ENCODE data around the gene ERG.
A peak's percentile ranks its signal among the peaks of the same experiment; 100 is the strongest.

ERG gene

DNA sequence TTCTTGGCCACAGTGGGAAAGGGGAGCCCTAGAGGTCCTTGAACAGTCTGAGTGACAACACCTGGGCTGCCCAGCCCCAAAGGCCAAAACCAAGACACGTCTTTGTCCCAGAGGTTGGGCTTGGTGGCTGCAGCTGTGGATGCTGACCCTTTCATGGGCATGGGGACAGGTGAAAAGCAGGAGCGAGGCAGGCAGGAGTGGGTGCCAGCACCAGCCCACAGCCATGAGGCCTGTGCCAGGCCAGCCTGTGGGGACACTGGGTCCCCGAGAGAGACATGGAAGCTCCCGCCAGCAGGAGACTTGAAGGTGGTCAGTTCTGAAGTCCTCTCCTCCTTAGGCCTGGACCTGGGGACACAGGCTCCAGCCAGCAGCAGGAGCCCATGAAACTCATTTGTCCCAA is 142.9 kb downstream of the ERG start:
- no peak for DNase-seq

DNA sequence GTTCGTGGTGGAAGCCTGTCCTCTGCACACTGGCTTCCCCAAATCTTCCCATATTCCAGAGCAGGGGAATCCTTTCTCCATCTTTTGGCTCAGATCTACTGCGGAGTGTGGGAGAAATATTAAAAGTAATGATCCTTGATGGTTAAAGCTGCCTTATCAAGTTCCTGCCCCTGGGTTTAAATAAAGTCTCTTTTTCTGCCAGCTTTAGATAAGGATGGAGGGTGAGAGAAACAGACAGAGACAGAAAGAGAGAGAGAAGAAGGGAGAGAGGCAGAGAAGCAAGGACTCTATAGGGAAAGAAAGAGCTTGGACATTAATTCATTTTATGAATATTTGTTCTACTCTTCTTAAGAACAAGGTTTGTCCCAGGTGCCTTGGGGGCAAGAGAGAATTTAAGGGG is 143.5 kb downstream of the ERG start:
- DNase-seq = no peak

DNA sequence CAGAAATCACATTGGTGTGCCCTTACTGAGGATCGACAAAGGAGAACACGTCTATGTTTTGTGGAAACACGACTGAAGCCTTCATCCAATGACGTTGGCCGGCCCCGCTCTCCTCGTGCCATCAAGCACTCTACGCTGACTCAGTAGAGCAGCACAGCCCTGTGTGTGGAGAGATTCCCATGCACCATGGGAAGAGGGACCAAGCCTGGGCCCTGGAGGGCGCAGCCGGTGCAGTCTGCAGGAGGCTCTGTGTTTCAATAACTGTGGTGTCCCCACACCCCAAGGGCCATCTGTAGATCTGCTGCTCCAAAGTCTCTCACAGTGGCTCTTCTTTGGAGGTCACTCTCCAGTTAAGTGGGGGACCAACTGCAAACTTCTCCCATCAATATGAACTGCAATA is 144.0 kb downstream of the ERG start:
- no peak for DNase-seq

DNA sequence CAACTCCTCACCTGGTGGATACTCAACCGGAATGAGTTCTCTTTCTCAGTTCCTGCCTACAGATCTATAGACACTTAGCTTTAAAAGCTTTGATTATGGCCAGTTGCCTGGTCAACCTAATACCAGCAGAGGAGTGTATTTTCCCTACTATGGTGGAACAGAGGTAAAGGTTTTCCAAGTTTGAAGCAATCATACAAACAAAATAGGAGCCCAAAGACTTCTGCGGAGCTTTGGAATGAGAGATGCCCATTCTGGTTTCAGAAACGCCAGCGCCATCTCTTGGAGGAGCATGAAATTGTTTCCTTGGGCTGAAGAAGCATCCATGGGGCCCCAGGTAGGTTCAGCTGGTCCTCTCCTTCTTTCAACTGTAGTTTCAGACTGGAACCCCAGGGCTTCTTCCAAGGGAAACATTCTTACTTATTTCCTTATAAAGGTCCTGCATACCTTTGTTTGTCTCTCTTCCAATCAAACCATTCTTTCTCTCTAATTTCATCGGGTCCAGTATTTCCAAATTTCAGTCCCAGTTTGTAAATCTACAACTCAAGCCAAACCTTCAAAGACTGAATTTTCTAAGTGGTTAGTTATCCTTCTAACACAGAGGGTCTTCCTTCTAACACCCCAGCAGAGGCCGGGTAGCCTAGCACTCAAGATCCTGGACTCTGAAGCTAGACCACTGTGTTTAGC is 145.6 kb downstream of the ERG start:
- DNase-seq = peak; percentile 28

DNA sequence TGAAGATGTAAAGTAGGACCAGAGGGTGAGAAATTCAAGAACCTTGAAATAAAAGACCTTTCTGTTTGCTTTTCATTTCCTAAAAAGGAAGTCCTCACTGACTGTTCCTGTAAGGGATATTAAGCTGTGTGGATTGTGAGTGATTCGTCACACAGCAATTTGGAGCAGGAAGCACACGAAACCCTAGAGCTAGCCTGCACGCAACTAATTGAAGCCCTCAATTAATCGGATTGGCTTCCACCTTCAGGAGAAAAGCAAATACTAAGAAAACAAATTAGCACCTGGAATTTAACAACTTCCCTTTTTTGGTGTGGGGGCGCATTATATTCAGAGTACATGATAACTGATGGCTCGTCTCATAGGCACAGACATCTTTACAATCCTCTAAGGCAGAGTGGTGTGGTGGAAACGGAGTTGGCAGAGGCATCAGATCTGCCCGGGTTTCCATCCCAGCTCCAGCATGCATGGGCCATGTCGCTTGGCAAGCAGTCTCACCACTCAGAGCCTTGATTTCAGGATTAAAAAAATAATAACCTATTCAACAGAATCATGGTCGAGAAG is 146.2 kb downstream of the ERG start:
- DNase-seq = peak; percentile 33

DNA sequence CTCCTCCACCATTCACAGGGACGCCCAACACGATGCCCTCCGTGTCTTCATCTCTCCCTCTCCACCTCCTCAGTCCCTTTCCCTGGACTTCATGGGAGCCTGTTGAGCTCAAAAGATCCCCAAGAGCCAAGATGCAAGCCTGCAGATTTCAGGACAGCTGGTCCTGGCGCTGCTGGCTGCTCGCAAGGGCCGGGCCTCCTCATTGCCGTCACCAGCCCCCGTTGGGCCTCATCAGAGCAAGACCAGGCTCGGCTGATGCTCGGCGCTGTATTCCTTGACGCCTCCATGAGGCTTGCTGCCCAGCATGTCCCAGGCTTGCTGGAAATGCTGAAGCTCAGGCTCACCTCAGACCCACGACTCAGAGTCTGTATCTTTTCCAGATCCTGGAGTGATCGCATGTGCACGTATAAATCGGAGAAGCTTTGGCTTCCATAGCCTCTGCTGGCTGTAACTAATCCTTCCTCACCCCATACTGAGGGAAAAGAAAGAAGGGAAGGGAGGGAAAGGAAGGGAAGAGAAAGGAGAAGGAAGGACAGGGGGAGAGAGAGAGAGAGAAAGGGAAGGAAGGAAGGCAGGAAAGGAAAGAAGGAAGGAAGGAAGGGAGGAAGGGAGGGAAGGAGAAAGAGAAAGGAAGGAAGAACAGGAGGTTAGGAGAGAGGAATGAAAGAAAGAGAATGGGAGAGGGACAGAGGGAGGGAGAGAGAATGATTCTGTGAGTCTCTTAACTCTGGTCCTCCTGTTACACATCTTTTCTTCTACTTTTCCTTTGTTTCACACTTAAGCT is 146.9 kb downstream of the ERG start:
- no peak for DNase-seq

DNA sequence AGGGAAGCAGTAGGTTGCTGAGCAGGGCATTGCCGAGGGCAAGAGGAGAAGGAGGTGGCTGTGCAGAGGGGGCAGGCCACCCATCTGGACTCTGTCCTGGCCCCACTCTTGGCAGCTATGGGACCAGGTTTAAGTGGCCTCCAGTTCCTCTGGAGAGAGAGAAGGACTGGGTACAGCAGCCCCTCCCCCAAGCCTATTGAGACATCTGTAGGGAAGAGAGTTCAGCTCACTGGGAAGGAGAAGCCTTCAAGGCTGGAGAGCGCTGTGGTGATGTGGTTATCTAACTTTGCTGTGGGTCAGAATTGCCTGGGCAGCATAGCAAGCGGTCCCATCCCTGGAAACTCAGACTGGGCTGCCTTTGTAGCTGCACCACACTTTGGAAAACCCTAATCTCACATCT is 147.6 kb downstream of the ERG start:
- no peak for DNase-seq

DNA sequence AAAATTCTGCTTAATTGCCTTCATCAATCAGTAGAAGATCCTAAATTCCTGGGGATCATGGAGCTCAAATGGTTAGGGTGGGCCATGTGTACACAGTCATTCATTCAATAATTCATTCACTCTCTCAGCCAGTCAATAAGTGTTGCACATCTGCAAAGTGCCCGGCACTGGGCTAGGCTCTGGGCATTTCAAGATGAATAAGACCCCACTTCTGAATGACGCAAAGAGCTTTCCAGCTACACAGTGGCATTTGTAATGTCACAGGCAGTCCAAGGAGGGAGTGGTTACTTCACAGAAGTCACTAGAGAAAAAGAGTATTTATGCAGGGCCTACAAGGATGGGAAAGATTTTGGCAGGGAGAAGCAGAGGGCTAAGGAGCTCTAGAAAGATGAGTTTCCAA is 148.3 kb downstream of the ERG start:
- no peak for DNase-seq

DNA sequence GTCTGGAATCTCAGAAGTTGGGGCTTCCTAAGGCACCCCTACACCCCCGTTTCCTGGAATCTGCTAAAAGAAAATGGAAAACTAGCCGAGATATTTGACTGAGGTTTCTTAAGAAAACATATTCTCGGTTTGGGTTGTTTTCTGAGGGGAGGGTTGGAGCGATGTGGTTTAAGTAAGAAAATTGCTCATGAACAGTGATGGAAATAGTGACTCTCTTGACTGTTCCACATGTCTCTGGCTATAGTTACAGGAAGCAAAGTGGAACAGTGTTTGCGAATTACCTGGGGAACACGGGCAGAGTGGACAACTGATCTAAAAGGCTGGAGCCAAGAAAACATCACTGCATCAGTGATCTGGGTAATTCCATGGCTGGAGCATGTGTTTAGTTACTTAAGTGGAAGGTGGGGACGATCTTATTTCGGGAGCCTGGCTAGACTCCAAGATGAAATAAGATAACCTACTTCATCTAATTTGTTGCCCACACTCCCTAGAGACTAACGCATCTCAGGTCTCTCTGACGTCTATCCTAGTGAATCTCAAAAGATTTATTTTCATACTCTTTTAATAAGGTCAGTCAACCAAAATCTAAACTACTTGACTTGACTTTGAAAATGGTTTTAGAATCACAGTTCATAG is 149.0 kb downstream of the ERG start:
- DNase-seq = no peak

DNA sequence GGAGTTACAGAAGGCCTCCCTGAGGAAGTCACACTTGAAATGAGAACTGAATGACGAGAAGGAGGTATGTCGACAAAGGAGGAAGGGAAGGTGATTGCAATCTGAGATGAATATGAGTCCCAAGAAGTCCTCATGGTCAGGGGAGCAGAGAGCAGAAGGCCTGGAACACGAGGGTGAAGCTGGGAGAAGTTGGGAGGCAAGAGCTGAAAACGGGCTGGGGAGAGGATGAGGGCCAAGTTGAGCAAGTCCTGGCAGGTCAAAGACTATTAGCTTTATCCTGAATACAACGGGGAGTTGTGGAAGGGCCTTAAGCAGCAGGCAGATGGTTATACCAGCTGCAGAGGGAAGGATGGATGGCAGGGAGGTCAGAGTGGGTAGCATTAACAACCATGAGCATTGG is 152.0 kb downstream of the ERG start:
- DNase-seq = no peak

DNA sequence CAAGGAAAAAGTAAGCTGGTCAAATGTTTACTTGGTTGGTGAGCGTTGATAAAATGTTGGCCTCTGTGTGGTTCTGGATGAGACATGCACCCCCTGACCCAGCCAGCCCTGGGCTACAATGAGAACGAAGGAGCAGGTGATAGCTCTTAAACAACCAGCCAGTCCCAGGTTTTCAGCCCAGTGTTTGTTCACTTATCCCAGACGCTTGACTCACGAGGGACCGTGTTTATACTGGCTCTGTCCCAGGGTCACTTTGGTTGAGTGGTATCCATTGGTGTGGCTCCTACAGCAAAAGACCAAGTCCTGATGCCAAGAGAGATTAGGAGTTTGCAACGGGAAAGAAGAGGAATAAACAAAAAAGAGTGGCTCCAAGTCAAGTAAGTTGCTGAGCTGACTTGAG is 154.6 kb downstream of the ERG start:
- DNase-seq = no peak

DNA sequence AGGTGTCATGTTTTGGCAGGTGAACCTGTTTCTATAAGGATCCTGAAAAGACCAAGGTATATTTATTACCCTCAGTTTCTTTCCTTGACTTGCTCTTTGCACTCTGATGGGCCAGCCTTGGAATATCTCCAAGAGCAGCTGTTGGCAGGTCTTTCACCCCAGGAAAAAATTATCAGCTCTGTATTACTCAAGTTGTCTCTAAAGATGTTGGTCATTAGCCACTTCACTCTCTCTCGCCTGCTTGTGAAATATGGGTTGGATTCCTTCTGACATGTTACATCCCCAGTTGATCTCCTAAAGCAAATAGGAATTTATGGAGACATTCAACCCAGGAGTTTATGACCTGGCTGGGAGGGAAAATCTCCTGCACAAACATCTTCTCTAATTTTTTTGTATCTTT is 155.5 kb downstream of the ERG start:
- no peak for DNase-seq

DNA sequence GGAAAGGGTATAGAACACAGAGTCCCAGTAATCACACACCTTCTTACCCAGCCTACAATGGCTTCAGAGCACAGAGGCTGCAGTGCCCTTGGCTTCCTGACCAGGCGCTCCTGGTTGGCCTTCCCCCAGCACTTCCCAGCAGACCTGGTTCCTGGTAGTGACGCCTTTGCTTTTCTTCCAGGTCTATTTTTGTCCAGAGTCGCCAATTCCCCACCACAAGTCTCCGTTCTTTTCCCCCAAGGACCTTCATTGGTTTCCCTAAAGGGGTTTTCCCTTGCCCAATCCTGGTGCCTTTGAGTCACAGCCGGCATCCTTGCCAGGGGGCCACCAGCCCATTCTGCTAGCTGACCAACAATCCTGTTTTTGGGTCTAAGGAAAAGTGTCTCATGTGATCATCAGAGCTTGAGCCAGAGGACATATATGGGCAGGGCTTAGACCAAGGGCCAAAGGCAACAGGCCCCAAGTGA is 156.7 kb downstream of the ERG start:
- no peak for DNase-seq

DNA sequence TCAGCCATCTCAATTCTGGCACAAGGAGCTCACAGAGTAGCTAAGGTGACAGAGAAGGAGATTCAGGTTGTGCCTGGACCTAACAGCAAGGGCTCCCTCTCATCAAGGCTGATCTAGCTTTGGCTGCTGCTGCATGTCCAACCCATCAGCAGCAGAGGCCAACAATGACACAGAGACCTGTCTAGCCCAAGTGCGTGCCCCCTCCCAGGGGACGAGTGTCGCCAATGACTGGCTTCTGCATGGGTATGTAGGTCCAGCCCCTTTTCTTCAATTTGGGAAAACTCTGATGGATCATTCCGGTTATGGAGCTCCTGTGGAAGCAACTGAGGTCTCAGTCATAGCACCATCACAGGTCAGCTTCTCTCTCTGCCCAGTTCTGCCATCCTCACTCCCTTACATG is 158.1 kb downstream of the ERG start:
- DNase-seq = no peak

DNA sequence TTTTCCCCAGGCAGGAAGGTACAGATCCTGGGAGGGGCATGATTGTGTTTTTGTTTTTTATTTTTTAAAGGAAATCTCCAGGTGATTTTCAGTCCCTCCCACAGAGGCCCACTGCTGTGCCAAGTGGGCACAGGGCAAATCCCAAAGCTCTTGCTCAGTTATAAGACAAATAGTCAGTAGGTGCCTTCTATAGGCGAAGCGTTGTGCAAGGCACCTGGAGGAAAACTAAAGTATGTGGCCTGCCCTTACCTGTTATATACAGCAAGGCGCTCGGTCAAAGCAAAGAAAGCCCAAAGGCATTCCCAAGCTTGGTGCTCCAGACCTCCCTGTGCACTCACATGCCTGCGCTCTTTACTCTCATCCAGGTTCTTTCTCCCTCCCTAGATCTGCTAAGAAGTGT is 160.5 kb downstream of the ERG start:
- DNase-seq = no peak

DNA sequence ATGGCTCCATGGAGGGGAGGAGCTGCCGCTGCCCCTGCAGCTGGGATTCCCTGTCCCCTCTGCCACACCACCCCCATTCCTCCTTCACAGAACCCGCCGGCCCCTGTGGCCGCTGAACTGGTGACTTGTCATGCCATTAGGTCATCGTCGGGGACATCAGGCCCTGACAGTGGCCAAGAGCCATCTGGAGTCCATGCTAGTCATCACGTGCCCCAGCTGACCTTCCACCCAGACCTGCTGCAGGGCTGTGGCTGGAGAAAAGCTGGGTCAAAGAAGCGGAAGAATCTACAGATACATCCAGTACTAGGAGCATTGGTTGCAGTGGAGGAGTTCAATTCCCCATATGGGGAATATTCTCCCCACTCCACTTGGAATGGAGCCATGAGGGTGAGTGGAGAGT is 163.4 kb downstream of the ERG start:
- no peak for DNase-seq

DNA sequence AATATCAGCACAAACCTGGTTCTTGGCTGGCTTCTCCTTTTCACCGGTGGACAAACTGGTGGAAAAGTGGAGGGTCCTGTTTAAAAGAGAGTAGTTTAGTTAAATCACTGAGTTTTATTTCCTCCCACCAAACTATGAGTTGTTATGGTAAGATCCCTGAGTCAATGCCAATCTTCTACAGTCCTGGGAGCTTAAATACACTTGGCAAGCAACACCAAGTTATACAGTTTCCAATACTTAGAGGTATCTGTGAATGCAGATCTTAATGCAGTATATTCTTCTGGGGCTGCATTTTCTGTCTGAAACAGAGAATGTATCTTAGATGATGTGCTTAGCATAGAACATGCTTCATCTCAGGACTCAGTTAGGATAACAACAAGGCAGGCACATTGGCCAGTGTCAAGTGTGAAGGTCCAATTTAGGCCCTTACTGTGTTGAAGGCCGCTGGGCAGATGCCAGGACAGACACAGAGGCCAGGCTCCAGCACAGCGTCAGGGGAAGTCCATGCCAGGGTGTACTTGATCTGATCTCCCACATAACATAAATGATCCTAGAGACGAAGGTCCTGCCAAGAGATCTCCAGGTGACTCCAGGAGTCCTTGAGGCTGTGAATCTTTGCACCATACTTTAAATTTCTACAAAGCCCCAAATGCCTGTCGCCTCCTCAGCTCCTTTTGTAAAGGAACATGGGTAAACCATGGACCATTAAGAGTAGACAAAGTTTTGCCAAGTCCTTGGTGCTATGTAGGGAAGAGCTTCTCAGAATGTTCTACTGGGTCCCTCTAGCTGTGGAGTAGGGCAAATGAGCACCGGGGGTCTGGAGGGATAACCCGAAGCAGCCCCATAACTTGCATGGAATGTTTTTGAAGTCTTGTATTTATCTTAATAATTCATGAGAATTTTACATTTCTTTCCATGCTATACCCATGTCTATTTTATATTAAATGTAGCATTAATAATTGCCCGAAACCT is 164.7 kb downstream of the ERG start:
- DNase-seq = no peak

DNA sequence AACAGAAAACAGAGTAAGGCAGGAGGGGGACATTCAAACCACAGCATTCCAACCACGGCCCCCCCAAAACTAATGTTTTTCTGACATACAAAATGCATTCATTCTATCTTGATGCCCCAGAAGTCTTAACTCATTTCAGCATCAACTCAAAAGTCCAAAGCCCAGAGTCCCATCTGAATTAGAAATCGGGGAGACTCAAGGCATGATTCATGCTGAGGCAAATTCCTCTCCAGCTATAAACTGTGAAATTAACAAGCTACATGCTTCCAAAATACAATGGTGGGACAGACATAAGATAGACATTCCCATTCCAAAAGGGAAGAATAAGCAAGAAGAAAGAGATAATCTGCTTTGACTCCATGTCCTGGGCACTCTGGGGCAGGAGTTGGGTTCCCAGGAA is 167.6 kb downstream of the ERG start:
- DNase-seq = no peak
